ENCODE results near the gene RTN4.

DNA sequence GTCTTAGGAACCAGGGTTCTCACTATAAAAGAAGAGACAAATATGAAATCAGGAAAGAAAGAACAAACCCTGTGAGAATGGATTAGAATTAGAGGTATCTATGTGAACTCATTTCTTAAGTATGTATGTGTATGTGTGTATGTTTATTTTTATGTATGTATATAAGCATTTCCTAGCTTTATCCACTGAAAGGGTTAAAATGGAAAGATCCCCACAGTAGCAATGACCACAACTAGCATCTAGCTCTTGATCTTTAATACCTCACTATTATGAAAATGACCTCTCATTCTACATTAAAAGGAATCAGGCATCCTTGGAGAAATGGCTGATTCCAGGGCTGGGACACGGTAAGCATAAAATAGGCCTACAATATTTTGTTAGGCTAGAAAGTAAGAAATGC lies 31.6 kb downstream of the RTN4 start:
- TF ChIP-seq TCF4 (CRISPR knock-in tag; IDR thresholded peaks at IDR 0.05; ENCODE audit: borderline replicate concordance) (no peak), OSR1 (CRISPR knock-in tag; IDR thresholded peaks at IDR 0.05) (no peak)
- TF ChIP-seq, protein P1, sequence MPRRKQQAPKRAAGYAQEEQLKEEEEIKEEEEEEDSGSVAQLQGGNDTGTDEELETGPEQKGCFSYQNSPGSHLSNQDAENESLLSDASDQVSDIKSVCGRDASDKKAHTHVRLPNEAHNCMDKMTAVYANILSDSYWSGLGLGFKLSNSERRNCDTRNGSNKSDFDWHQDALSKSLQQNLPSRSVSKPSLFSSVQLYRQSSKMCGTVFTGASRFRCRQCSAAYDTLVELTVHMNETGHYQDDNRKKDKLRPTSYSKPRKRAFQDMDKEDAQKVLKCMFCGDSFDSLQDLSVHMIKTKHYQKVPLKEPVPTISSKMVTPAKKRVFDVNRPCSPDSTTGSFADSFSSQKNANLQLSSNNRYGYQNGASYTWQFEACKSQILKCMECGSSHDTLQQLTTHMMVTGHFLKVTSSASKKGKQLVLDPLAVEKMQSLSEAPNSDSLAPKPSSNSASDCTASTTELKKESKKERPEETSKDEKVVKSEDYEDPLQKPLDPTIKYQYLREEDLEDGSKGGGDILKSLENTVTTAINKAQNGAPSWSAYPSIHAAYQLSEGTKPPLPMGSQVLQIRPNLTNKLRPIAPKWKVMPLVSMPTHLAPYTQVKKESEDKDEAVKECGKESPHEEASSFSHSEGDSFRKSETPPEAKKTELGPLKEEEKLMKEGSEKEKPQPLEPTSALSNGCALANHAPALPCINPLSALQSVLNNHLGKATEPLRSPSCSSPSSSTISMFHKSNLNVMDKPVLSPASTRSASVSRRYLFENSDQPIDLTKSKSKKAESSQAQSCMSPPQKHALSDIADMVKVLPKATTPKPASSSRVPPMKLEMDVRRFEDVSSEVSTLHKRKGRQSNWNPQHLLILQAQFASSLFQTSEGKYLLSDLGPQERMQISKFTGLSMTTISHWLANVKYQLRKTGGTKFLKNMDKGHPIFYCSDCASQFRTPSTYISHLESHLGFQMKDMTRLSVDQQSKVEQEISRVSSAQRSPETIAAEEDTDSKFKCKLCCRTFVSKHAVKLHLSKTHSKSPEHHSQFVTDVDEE (CRISPR knock-in tag; IDR thresholded peaks at IDR 0.05), result no peak
- TF ChIP-seq, protein P2, sequence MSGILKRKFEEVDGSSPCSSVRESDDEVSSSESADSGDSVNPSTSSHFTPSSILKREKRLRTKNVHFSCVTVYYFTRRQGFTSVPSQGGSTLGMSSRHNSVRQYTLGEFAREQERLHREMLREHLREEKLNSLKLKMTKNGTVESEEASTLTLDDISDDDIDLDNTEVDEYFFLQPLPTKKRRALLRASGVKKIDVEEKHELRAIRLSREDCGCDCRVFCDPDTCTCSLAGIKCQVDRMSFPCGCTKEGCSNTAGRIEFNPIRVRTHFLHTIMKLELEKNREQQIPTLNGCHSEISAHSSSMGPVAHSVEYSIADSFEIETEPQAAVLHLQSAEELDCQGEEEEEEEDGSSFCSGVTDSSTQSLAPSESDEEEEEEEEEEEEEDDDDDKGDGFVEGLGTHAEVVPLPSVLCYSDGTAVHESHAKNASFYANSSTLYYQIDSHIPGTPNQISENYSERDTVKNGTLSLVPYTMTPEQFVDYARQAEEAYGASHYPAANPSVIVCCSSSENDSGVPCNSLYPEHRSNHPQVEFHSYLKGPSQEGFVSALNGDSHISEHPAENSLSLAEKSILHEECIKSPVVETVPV (CRISPR knock-in tag; IDR thresholded peaks at IDR 0.05), result no peak
- TF ChIP-seq, protein P3, sequence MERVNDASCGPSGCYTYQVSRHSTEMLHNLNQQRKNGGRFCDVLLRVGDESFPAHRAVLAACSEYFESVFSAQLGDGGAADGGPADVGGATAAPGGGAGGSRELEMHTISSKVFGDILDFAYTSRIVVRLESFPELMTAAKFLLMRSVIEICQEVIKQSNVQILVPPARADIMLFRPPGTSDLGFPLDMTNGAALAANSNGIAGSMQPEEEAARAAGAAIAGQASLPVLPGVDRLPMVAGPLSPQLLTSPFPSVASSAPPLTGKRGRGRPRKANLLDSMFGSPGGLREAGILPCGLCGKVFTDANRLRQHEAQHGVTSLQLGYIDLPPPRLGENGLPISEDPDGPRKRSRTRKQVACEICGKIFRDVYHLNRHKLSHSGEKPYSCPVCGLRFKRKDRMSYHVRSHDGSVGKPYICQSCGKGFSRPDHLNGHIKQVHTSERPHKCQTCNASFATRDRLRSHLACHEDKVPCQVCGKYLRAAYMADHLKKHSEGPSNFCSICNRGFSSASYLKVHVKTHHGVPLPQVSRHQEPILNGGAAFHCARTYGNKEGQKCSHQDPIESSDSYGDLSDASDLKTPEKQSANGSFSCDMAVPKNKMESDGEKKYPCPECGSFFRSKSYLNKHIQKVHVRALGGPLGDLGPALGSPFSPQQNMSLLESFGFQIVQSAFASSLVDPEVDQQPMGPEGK (CRISPR knock-in tag; IDR thresholded peaks at IDR 0.05; ENCODE audit: borderline replicate concordance), result no peak
